Mesothelial cell of epicardium (in vitro differentiated cells): Measurements from ENCODE around the gene LGI4. TPM values are rescaled to one million over a fixed set of nuclear protein-coding genes. Genes with fewer than 3 reads are reported as not detected.

Experiments
- DNase-seq, 2 experiments: peaks; one replicate each; pipeline ENCODE4 v3.0.0; 2021; ENCODE audit warnings: low spot score in 2 of 2; ENCODE audit not compliant: unreplicated experiment in 2 of 2
- H3K27ac Mint-ChIP-seq: 2 replicates; pipeline ENCODE4 v1.8.0; 2021; ENCODE audit warnings: mixed read lengths
- H3K27me3 Mint-ChIP-seq: 2 replicates; pipeline ENCODE4 v1.8.0; 2021; ENCODE audit warnings: low read depth, mixed read lengths
- H3K36me3 Mint-ChIP-seq: 2 replicates; pipeline ENCODE4 v1.8.0; 2021; ENCODE audit warnings: mixed read lengths
- H3K4me1 Mint-ChIP-seq: 2 replicates; pipeline ENCODE4 v1.8.0; 2021; ENCODE audit warnings: mixed read lengths
- H3K4me3 Mint-ChIP-seq: 2 replicates; pipeline ENCODE4 v1.8.0; 2021; ENCODE audit warnings: mild to moderate bottlenecking, moderate library complexity, mixed read lengths
- H3K9me3 Mint-ChIP-seq: 2 replicates; pipeline ENCODE4 v1.8.0; 2021; ENCODE audit warnings: mixed read lengths
- total RNA-seq: library from RNA; stranded (reverse); gene quantifications from 3 replicates; pipeline ENCODE4 v1.2.1, GENCODE V29; 2021
- TF ChIP-seq, protein P1 (sequence below): fragments of 200-600 bp; sonication (generic); IDR thresholded peaks from one replicate; pipeline ENCODE4 v1.5.0; 2021; ENCODE audit warnings: antibody characterized with exemption; ENCODE audit not compliant: unreplicated experiment

The LGI4 gene
- total RNA-seq, 1 donor from 2014 or later: 1.4 TPM

DNA sequence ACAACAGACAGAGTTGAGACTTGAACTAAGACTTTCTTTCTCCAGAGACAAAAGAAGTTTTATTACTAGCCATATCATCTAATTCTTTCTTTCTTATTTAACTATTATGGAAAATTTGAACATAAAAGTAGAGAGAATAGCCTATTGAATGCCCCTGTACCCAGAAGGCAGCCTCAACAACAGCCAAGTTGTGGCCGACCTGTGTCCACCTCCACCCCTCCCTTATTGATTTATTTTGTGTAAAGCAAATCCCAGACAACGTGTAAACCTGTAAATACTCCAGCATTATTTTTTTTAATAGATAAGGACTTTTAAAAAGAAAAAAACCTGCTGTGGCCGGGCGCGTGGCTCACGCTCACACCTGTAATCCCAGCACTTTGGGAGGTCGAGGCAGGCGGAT, 45.3 kb downstream of the LGI4 start:
- no peak overlapping the region for H3K4me3 Mint-ChIP-seq
- H3K36me3 Mint-ChIP-seq: no peaks in the 10 kb centered on the region
- no peak overlapping the region for H3K27ac Mint-ChIP-seq
- no peaks in the 10 kb centered on the region for H3K27me3 Mint-ChIP-seq
- no peak for DNase-seq
- peaks cover 6% of the 10 kb centered on the region for H3K4me1 Mint-ChIP-seq
- TF ChIP-seq, protein P1, sequence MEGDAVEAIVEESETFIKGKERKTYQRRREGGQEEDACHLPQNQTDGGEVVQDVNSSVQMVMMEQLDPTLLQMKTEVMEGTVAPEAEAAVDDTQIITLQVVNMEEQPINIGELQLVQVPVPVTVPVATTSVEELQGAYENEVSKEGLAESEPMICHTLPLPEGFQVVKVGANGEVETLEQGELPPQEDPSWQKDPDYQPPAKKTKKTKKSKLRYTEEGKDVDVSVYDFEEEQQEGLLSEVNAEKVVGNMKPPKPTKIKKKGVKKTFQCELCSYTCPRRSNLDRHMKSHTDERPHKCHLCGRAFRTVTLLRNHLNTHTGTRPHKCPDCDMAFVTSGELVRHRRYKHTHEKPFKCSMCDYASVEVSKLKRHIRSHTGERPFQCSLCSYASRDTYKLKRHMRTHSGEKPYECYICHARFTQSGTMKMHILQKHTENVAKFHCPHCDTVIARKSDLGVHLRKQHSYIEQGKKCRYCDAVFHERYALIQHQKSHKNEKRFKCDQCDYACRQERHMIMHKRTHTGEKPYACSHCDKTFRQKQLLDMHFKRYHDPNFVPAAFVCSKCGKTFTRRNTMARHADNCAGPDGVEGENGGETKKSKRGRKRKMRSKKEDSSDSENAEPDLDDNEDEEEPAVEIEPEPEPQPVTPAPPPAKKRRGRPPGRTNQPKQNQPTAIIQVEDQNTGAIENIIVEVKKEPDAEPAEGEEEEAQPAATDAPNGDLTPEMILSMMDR: no peak
- H3K9me3 Mint-ChIP-seq: no peaks in the 10 kb centered on the region

DNA sequence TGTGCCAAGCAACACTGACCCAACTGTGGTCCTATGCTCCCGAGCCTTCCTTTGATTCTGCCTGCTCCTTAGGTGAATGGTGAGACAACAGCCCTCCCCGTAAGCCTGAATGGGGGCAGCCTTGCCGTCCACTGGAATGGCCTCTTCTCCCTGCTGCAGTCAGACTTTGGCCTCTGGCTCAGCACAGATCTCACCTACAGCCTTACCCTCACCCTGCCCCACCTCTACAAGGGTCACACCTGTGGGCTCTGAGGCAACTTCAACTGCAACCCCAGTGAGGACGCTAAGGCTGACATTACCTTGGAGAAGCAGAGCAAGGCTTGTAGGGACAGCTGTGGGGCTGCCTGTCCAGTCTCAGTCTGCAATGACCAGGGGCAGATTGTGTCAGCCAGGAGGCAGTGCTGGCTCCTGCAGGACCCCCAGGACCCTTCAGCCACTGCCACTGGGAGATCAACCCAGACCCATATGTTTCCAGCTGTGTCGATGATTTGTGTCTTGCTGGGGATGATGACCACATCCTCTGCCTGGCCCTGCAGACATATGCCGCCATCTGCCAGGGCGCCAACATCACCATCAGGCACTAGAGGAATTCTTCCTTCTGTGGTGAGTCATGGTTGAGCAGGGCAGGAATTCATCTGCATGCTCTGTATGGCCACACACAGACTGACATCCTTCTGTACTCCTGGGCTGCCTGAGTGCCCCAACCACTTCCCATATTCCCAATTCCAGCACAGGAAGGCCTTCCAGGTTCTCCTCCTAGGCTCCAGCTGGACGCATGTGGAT, 46.5 kb downstream of the LGI4 start:
- no peaks in the 10 kb centered on the region for H3K36me3 Mint-ChIP-seq
- H3K27me3 Mint-ChIP-seq: no peaks in the 10 kb centered on the region
- no peak overlapping the region for H3K4me3 Mint-ChIP-seq
- H3K9me3 Mint-ChIP-seq: no peaks in the 10 kb centered on the region
- TF ChIP-seq, protein P1: no peak
- H3K27ac Mint-ChIP-seq: no peak overlapping the region
- no peak for DNase-seq
- peaks cover 6% of the 10 kb centered on the region for H3K4me1 Mint-ChIP-seq

DNA sequence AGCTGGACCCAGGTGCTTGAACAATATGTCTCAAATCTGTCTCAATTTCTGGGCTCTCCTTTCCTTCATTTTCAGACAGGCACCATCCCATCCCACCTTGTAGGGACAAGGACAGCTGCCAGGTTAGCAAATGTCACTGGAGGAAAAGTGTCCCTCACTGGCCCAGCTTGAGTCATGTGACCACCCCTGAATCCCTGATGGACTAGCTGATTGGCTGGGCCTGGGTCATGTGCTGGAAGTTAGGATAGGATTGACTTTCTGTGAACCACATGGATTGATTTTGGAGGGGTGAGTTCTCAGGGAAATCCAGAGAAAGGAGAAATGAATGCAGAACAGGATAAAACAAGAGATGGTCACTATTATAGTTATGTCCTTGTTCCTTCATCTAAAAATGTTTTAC, 47.5 kb downstream of the LGI4 start:
- Mint-ChIP-seq H3K4me1 (peaks cover 3% of the 10 kb centered on the region), H3K36me3 (no peaks in the 10 kb centered on the region), H3K4me3 (no peak overlapping the region), H3K27me3 (no peaks in the 10 kb centered on the region), H3K27ac (no peak overlapping the region), H3K9me3 (peaks cover 3% of the 10 kb centered on the region)
- no peak for DNase-seq
- TF ChIP-seq, protein P1: no peak

DNA sequence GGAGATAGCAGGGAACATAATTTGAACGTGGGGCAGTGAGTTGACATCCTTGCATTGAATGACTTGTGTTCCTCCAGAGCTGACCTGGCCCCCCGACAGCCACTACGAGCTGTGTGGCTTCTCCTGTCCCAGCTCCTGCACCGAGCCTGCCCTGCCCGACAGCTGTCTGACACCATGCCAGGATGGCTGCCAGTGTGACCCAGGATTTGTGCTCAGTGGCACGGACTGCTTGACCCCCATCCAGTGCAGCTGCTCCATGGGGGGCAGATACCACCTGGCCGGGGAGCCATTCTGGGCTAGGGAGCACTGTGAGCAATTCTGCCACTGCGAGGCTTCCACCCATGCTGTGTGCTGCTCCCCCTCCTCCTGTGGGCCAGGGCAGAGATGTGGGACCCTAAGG, 48.4 kb downstream of the LGI4 start:
- Mint-ChIP-seq H3K27ac (no peak overlapping the region), H3K27me3 (no peaks in the 10 kb centered on the region), H3K36me3 (no peaks in the 10 kb centered on the region), H3K4me1 (peaks cover 2% of the 10 kb centered on the region), H3K9me3 (peaks cover 4% of the 10 kb centered on the region), H3K4me3 (no peak overlapping the region)
- DNase-seq: no peak
- TF ChIP-seq, protein P1: no peak

DNA sequence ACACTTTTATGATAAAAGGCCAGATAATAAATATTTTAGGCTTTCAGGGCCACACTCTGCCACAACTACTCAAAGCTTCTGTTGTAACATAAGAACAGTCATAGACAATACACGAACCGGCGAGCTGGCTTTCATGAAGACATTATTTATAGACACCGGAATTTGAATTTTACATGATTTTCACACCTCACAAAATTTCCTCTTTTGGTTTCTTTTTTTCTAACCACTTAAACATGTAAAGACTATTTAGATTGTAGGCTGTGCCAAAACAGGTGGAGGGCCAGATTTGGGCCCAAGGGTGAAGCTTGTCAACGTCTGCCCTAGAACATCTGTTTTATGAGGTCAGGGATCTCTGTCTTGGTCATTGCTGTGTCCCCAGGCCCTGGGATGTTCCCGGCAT, 48.9 kb downstream of the LGI4 start:
- no peaks in the 10 kb centered on the region for H3K36me3 Mint-ChIP-seq
- TF ChIP-seq, protein P1: no peak
- no peak overlapping the region for H3K4me3 Mint-ChIP-seq
- no peak for DNase-seq
- H3K27ac Mint-ChIP-seq: no peak overlapping the region
- H3K27me3 Mint-ChIP-seq: no peaks in the 10 kb centered on the region
- peaks cover 4% of the 10 kb centered on the region for H3K9me3 Mint-ChIP-seq
- H3K4me1 Mint-ChIP-seq: peaks cover 2% of the 10 kb centered on the region

DNA sequence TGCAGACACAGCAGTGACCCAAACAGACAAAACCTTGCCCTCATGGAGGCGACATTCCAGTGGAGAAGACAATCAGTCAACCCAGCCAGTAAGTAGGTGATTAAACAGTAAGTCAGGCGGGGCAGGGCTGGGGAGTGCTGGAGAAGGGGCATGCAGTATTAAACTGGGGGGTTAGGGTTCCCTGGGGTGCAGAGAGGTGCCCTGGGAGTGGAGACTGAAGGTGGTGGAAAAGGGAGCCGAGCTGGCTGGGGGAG, 50.4 kb downstream of the LGI4 start:
- DNase-seq: no peak
- no peaks in the 10 kb centered on the region for H3K36me3 Mint-ChIP-seq
- H3K4me1 Mint-ChIP-seq: no peaks in the 10 kb centered on the region
- H3K4me3 Mint-ChIP-seq: no peak overlapping the region
- TF ChIP-seq, protein P1: no peak
- H3K27ac Mint-ChIP-seq: no peak overlapping the region
- H3K27me3 Mint-ChIP-seq: no peaks in the 10 kb centered on the region
- H3K9me3 Mint-ChIP-seq: peaks cover 4% of the 10 kb centered on the region
